Skin of body (tissue), 2 donors: ENCODE results near the gene HS1BP3. TPM values are rescaled to one million over a fixed set of nuclear protein-coding genes. Genes with fewer than 3 reads are reported as not detected.

Source experiments
- DNase-seq: peaks from one replicate; lab custom pipeline; 2025; lab: John Stamatoyannopoulos, UW
- total RNA-seq: library from RNA; depleted of rRNA; stranded (reverse); fragments of >200 nt; gene quantifications from one replicate; pipeline ENCODE4 v1.2.3, GENCODE V29; 2014

Gene HS1BP3
- total RNA-seq, 1 donor from 2014 or later: 13.5 TPM

DNA sequence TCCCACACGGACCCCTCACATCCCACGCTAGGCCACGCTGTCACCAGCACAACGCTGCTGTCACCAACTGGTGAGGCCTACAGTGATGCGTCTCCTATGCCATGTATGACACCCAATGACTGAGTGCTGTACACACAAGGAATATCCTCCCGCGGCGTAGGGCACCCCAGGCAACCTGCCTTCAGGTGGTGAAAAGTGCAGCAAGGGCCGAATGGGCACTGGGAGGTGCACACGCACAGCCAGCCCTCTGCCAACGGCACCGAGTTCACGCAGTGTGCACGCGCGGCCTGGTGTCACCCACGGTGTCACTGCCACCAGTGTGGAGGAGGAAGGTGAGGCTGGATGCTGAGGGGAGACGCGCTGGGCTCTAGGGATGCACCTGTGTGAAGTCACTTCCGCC lies 4.5 kb downstream of the HS1BP3 start:
- DNase-seq: no peak

DNA sequence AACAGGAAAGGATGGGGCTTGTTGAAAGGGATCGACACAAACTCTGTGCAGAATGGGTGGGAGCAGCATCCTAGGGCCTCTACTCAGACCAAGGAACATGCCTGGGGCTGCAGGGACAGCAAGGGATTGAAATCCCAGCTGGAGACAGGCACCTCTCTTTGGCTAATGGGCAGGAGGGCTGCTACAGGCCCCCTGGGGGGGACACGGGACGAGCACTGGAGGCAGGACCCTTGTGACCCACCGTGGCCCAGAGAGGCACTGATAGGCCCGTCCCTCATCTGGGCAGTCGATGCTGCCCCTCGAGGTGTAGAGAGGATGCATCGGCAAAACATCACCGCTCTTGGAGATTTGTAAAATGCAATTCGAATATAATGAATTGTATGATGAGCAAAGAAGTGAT lies 5.1 kb downstream of the HS1BP3 start:
- no peak for DNase-seq

DNA sequence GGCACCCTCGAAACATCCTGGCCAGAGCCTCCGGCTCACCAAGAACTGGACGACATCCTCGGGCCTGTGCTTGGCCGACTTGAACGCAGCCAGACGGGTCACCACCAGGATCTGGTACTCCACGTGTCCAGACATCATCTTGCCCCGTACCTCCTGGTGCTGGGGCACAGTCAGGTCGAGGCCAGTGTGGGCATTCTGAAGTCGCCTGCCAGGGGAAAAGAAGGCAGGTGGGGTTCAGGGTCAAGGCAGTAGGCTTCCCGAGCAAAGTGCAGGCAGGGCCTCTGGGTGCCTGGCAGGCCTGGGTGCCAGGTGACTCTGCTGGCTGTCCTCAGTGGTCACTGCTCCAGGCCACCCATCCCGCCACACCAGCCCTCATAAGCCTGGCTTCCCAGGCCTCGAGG lies 5.6 kb downstream of the HS1BP3 start:
- DNase-seq: no peak

DNA sequence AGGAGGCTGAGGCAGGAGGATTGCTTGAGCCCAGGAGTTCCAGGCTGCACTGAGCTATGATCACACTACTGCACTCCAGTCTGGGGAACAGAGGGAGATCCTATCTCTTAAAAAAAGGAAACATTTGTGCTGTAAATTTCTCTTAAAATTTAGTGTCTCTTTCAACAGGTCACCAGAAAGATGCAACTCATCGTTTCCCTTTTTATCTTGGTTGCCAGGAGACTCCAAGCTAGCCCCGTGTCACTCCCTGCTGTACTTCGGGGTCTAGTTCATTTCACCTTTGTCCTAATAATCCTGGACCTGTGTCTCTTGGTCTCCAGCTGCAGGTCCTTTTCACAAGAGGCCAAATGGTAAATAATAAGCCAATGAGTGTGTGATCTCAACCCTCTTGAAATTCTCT lies 7.1 kb downstream of the HS1BP3 start:
- no peak for DNase-seq

DNA sequence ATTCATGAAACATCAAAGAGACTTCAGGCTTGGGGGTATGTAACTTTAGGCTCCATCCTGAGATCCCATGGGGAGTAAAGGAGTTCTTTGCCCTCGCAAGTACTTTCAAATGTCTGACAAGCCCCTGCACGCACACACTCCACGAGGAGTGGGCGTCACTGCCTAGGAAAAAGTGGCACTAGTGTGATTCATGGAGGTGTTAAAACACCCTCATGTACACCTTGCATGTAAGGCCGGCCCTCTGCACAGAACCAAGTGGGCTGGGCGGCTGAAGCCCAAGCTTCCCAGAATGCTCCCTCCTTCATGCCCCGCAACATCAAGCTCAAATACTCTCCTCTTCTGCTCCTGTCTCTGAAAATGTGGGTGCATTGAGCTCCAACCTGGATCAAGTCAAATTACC lies 7.8 kb downstream of the HS1BP3 start:
- no peak for DNase-seq

DNA sequence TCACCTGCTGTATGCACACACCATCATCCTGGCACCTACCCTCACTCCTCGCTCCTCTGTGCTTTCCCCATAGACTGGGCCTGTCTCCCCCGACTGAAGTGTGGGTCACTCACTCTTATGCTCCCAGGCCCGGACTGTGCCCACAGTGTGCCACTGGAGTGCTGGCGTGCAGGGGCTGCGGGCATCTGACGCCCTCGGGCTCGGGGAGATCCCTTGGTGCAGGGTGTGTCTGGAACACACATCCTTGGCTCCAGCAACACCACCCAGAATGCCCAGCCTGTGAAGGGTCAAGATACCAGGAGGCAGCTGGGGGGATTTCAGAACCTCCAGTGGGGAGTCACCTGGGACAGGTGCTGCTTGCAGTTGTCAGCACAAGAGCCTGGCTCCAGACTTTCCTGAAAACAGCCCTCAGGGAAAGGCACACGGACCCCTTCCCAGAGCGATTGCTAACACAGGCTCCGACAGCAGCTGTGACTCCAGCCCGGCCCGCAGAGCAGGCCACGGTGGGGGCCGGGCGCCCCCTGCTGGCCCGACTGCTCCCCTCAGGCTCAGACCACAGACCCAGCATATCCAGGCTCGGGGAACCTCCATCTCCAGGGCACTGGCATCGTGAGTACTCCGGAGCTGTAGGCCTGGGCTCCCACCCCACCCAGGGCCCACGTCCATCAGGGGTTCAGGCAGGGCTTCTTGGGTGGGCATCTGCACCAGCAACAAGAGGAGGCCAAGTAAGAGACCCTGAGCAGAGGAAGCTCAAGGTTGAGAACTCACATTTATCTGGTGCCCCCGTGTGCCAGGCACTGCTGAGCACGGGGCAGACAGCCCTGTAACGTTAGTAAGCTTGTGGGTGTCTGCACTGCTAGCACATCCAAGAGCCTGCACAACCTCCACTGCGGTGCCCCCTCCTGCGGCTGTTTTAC lies 8.6 kb downstream of the HS1BP3 start:
- DNase-seq: peak; percentile 28

DNA sequence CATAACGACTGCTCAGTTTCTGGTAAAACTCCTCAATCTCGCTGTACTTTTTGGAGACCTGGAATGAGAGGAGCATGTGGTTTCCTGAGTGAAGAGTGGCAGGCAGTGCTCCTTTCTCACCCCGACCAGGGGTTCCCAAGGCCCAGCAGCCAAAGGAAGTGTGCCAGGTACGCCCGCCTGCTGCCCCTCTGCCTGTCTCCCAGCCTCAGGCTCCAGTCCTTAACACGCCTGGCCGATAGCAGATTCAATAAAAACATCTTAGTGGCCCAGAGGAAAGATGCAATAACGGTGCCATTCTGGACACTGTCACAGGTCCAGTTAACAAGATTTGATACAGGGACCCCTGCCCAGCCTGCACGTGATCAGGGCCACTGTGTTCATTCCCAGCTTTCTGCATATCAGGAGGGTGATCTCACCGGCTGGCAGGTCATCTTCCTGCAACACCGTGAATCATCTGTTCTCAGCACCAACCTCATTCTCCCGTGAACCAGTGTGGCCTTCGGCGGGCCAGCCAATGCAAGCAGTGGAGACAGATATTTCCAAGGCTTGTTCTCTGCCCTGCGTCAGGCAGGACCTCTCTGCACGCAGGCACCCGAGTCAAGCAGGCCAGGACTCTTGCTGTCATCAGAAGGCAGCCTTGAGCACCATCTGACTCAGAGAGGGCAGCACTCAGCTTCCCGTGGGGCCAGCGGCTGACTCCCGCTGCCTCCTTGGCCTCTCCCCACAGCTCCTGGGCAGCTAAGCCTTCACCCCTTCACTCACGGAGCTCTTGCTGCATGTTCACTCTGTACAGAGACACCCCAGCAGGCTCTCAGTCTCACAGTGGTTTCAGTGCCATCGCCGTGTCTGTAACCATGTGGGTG lies 9.5 kb downstream of the HS1BP3 start:
- no peak for DNase-seq

DNA sequence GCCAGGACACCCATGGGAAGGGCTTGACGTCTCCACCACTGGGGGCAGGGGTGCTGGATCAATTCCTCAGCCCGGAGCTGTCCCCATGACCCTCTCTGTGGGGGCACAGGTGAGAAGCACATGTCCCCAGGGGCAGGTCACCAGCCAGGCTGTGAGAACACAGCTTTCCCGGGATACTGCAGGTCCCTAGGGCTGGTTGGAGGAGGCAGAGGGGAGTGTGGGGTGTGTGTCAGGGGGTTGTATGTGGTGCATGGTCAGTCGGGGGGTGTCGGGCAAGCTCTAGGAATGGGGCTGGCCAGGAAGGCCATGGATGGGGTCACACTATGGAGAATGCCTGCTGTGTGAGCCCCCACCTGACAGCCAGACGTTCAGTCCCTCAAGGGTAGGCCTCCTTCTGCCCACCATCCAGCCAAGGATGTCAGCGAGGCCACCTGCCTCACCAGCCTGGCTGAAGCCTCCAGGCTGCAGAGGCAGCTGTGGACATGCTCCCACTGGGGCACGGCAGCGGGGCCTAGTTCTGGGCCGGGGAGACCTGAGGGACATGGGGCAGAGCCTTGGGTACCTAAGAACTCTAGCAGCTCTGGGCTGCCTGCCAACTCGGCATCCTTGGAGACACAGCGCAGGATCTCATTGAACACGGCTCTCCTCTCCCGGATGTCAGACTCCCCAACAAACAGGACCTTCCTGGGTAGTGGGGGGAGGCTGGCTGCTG lies 10.3 kb downstream of the HS1BP3 start:
- DNase-seq: no peak

DNA sequence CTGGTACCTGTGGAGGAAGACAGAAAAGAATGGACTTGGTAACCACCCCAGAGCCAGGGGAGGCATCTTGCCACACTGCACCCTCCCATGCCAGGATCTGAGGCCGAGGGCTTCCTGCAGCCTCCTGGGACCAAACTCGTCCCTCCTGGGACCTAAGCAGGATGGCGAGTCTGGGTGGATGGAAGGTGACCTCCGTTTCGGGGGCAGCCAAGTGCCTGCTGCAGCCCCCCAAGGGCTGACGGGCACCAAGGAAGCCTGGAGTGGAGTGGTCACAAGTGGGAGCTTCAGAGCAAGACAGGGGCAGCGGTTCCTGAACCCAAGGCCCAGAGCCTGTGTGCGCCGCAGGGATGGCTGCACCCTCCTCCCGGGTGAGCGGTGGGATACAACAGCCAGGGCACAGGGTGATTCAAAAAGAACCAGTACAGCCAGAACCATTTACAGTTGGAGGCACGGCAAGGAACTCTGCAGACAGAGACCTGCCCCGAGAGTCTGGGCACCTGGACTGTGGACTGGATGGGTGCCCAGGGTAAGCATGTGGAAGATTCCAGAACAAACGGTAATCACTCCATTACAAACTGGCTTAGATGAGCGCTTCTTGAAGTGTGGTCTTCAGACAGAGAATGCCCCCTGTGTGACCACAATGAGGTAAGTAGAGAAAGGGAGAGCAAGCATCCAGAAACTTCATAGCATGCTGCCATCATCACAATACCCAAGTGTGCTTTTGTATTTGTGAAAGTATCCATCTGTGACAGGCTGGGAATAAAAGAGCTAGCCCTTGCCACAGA lies 12.1 kb downstream of the HS1BP3 start:
- no peak for DNase-seq

DNA sequence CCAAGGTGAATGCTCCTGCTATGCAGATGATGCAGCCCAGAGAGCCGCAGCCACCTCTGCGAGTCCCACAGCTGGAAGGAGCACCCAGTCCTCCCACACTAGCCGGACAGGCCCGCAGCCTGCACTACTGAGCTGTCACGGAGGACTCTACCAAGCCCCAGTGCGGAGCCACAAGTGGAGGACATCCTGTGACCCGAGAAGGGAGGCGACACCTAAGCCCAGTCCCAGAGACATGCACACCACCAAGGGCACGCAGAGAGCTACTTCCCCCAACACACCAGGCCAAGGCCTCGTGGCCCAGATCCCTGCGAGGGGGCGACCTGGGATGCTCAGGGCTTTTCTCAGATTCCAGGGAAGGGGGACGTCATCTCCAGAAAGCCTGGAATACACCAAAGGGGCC lies 12.9 kb downstream of the HS1BP3 start:
- no peak for DNase-seq

DNA sequence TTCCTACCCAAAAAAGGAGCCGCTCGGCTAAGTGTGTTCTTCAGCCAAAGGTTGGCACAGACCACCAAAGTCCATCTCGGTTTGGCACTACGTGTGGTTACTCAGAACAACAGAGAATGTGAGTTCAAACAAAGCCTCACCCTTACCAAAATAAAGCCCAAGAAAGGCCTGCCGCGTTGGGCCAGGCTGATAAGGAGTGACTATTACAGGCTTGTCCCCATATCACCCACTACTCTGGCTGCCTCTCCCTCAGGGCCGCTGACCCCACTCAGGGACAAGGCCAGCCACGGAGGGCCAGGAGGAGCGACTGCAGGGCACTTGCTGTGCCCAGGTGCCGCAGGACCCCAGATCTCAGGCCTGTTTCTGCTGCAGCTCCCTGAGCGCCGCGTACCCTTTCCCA lies 13.8 kb downstream of the HS1BP3 start:
- no peak for DNase-seq

DNA sequence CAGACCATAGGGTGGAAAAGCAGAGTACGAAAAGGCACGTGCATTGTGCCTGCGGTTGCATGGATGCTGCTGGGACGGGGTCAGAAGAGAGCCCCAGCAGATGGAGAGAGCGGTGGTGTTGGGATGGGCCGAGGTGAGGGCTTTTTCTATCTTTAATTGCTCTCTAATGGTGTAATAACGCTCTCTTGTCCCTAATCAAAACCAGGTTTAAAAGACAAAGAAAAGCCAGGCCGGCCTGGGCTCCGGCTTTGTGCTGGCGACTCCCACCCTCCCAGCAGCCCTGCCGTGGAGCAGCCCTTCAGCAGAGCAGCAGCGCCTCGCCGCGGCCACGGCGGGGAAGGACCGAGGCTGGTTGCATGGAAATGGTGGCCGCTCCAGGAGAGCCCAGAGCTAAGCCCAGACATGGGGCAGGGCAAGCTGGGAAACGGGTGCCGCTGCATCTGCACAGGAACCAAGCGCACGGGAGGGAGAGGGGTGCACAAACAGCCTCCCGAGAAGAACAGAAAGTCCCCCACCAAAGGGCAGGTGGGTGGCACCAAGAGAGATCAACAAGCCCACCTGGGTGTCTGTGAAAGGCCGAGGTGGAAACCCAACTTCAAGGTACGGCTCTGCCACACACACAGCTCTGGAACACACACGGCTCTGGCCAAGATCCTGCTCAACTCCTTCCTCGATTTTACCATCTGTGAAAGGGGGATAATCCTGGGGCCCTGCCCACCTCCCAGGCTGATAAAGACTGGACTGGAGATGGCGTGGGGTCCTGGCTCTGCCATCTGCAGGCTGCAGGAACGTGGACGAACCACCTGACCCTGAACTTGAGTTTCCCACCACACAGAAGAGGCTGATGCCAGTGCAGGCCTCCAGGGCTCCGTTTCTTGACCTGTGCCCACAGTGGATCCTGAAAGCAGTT lies 15.0 kb downstream of the HS1BP3 start:
- peak; percentile 77 for DNase-seq

DNA sequence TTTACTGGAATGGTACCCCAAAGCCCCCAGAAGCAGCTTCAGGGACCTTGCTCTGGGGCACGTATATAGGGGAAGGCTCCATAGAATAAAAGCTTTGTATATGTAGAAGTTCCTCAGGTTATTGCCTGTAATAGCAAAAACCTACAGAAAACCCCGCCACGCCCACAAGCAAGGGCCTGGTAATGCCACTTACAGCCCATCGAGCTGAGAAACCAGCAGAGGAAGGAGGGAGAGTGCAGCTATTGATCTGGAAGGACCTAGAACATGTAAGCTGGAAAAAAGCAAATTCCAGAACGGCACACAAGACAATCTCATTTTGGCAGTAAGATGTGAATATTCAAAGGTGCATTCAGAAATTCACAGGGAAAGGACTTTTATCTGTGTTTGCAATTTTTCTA lies 15.8 kb downstream of the HS1BP3 start:
- no peak for DNase-seq

DNA sequence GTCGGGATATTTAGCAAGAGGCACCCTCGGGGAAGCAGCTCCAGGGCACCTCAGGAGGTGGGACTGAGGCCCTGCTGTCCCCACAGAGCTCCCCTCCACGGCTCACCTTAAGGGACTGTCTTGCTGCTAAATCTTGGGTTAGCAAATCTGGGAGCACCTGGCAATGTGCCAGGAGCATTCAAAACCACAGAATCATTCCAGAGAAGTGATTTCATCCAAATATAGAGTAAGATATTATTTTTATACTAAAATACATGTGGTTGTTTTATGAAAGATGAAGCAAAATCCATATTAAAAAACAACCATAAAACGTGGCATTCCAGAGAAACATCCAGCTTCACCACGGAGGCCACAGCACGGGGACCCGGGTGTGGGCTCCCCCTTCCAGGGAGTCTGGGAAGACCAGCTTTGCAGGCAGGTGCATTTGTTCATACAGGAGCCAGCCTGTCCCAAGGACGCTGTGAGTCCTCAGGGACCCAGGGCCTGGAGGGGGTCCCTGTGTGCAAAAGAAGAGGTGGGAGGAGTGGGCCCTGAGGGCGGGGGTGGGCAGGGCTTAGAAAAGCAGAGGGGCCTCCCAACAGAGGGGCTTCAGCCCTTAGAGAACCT lies 16.3 kb downstream of the HS1BP3 start:
- peak; percentile 55 for DNase-seq

DNA sequence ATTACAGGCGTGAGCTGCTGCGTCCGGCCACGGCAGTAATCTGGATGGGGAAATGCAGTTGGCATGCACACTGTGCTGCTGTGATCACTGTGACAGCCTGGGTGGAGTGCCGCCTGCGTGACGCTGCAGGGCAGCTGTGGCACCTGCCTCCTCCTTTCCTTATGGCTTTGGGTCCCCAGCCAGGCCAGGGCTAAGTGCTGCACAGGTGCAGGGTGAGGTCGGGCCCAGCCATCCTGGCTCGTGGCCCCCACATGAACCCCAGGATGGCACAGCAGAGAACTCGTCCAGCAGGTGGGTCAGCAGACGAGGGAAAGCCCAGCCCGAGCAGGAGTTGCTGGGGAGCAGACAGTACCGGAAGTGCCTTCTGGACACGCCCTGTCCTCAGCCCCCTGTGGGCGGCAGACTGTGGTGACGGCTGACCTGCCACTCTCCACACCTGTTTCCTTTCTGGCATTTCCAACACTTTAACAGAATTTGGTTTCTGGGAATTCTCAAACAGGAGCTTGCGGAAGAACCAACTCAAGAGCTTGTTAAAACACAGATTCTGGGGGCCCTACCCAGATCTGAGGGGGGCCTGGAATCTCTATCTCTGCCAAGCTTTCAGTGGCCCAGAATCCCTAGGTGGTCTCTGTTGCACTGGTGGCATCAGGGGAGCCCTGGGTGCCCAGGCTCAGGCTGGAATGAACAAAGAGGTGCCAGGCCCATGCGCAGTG lies 16.9 kb downstream of the HS1BP3 start:
- no peak for DNase-seq

DNA sequence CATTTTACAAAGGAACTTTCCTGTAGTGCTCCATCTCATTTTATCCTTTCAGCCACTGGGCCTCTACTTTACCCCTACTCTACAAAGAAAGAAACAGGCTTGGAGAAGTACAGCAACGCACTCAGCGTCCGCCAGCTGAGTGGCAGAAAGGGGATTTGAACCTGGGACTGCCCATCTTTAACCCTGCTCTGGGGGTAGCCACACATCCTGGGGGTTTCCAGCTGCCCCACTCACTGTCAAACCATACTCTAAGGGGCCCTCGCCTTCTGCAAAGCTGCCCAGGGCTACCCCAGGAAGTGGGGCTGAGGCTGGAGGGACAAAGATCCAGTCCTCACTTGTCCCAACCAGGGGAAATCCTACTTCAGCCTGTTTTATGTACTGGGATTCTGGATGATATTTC lies 17.9 kb downstream of the HS1BP3 start:
- DNase-seq: no peak

DNA sequence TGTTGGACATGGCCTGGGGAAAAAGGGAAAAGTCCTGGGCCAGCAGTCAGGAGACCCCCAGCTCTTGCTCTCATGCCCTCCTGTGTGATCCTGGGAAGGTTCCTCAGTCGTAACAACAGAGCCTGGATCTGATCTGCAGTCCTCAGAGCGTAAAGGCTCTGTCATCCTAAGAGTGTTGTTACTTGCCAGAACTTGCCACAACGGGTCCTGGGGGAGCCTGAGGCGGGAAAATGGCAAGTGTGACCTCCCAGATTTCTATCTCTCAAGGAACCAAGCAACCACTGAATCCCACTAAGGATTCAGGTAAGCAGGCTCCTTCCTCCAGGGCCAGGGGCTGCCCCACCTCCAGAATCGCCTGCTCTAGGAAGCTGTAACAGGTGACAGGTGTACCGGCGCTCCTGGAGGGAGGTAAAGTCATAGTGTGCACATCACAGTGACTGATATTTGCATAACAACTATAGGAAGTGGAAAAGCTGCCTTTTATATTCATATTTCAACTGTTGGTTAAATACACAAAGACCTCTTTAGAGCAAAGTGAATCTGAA lies 18.4 kb downstream of the HS1BP3 start:
- no peak for DNase-seq

DNA sequence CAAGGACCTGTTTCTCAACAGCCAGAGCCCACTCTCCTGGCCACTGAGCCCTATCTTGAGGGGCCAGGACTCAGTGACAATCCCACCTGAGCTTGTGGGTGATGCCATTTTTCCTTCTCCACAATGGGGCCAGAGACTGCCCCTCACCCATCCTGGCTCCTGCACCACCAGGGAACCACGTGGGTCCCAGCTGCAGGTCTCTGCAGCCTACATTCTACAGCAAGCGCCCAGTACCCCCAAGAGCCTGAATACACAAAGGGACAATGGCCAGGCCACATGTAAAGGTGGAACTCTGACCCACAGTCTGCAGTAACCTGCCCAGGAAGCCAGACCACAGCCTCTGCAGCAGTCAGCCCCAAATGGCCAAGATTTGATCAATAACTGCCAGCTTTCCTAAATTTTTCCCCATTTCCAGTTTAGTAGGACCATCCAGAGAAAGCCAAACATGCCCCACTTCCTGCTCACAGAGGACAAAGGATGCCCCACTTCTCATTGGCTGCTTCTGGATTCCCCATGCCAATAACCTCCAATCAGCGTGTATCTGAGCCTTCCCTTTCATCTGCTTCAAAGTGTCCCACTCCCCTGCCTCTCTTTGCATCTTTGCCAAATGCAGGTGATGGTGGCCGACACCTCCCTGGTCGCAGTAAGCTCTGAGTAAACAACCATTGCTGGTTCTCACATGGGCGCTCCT lies 19.1 kb downstream of the HS1BP3 start:
- DNase-seq: no peak
